ENCODE results near the gene ETS2. TPM values are rescaled to one million over a fixed set of nuclear protein-coding genes. Genes with fewer than 3 reads are reported as not detected.

The ETS2 gene
- total RNA-seq, 1 donor from 2014 or later = 42.2 TPM

- H3K27ac Mint-ChIP-seq = peak overlapping the region; percentile 67
- no peak for TF ChIP-seq CTCF (conservative IDR thresholded peaks at IDR 0.05)
- H3K4me3 Mint-ChIP-seq = no peak overlapping the region
- H3K4me1 Mint-ChIP-seq (ENCODE audit: unreplicated experiment) = peaks cover 5% of the 10 kb centered on the region
- H3K27me3 Mint-ChIP-seq = no peaks in the 10 kb centered on the region
- no peak for DNase-seq (ENCODE audit: extremely low spot score, unreplicated experiment)
- H3K36me3 Mint-ChIP-seq = no peaks in the 10 kb centered on the region
- H3K9me3 Mint-ChIP-seq = no peaks in the 10 kb centered on the region
These were observed 26.1 kb downstream of the ETS2 start for GRCh38 chr21:38831526-38832467.

GRCh38 chr21:38832664-38833063, 26.9 kb downstream of the ETS2 start:
- Mint-ChIP-seq H3K9me3 (no peaks in the 10 kb centered on the region), H3K27ac (no peak overlapping the region), H3K36me3 (no peaks in the 10 kb centered on the region), H3K4me1 (ENCODE audit: unreplicated experiment) (peaks cover 5% of the 10 kb centered on the region), H3K27me3 (no peaks in the 10 kb centered on the region), H3K4me3 (no peak overlapping the region)
- DNase-seq (ENCODE audit: extremely low spot score, unreplicated experiment) = no peak
- TF ChIP-seq CTCF (conservative IDR thresholded peaks at IDR 0.05) = no peak

GRCh38 chr21:38833117-38833516, 27.4 kb downstream of the ETS2 start:
- H3K27ac Mint-ChIP-seq = no peak overlapping the region
- no peaks in the 10 kb centered on the region for H3K36me3 Mint-ChIP-seq
- no peak for DNase-seq (ENCODE audit: extremely low spot score, unreplicated experiment)
- H3K4me1 Mint-ChIP-seq (ENCODE audit: unreplicated experiment) = peaks cover 5% of the 10 kb centered on the region
- H3K4me3 Mint-ChIP-seq = no peak overlapping the region
- no peaks in the 10 kb centered on the region for H3K27me3 Mint-ChIP-seq
- peak; percentile 19 for TF ChIP-seq CTCF (conservative IDR thresholded peaks at IDR 0.05)
- no peaks in the 10 kb centered on the region for H3K9me3 Mint-ChIP-seq

GRCh38 chr21:38834725-38835124, 29.0 kb downstream of the ETS2 start:
- Mint-ChIP-seq H3K27ac (no peak overlapping the region), H3K27me3 (no peaks in the 10 kb centered on the region), H3K9me3 (no peaks in the 10 kb centered on the region), H3K4me1 (ENCODE audit: unreplicated experiment) (peaks cover 5% of the 10 kb centered on the region), H3K4me3 (no peak overlapping the region), H3K36me3 (no peaks in the 10 kb centered on the region)
- DNase-seq (ENCODE audit: extremely low spot score, unreplicated experiment) = no peak
- no peak for TF ChIP-seq CTCF (conservative IDR thresholded peaks at IDR 0.05)

GRCh38 chr21:38837806-38838461, 32.2 kb downstream of the ETS2 start:
- DNase-seq (ENCODE audit: extremely low spot score, unreplicated experiment) = peak; percentile 32
- Mint-ChIP-seq H3K27me3 (no peaks in the 10 kb centered on the region), H3K4me1 (ENCODE audit: unreplicated experiment) (no peaks in the 10 kb centered on the region), H3K36me3 (no peaks in the 10 kb centered on the region), H3K27ac (no peak overlapping the region), H3K9me3 (no peaks in the 10 kb centered on the region), H3K4me3 (no peak overlapping the region)
- no peak for TF ChIP-seq CTCF (conservative IDR thresholded peaks at IDR 0.05)

Measured in type B pancreatic cell (in vitro differentiated cells).